Keratinocyte (primary cell): ENCODE data around the gene PKD2. TPM values are rescaled to one million over a fixed set of nuclear protein-coding genes. Genes with fewer than 3 reads are reported as not detected.

Experiments
- DNase-seq: peaks from one replicate; pipeline ENCODE4 v3.0.0-alpha.2; 2011; ENCODE audit warnings: low read depth, missing footprints, low spot score
- FAIRE-seq: peaks from 2 replicates; lab custom pipeline; 2011; peaks lifted over from hg19 to GRCh38; lab: Jason Lieb, UNC
- H2AFZ ChIP-seq: 2 replicates; pipeline ENCODE4 v1.6.0; 2012; ENCODE audit warnings: low read length, control low read depth, inconsistent platforms; ENCODE audit not compliant: control insufficient read depth
- H3K27ac ChIP-seq: 2 replicates; pipeline ENCODE4 v1.5.1; 2011; ENCODE audit warnings: low read length; ENCODE audit not compliant: control insufficient read depth, insufficient read depth
- H3K27me3 ChIP-seq: 3 replicates; pipeline ENCODE4 v1.6.0; 2011; ENCODE audit warnings: low read length; ENCODE audit not compliant: control insufficient read depth, insufficient read depth; ENCODE audit errors: extremely low read depth
- H3K36me3 ChIP-seq, 2 experiments: 2 replicates in 1 of 2; 3 replicates in 1 of 2; pipeline ENCODE4 v1.5.1; 2011; ENCODE audit warnings: low read length in 2 of 2, mild to moderate bottlenecking in 1 of 2; ENCODE audit not compliant: control insufficient read depth in 2 of 2, insufficient read depth in 2 of 2; ENCODE audit errors: extremely low read depth in 1 of 2
- H3K4me1 ChIP-seq: 3 replicates; pipeline ENCODE4 v1.5.1; 2011; ENCODE audit warnings: low read length; ENCODE audit not compliant: control insufficient read depth, insufficient read depth; ENCODE audit errors: extremely low read depth
- H3K4me2 ChIP-seq: 3 replicates; pipeline ENCODE4 v1.6.0; 2011; ENCODE audit warnings: low read depth, low read length; ENCODE audit not compliant: control insufficient read depth, insufficient read depth; ENCODE audit errors: extremely low read depth
- H3K4me3 ChIP-seq, 3 experiments: fragments of 200-600 bp in 1 of 3; sonication (generic) in 1 of 3; 2 replicates in 2 of 3; 3 replicates in 1 of 3; pipeline ENCODE4 v1.5.1; 2011 to 2016; ENCODE audit warnings: low read length in 3 of 3, mild to moderate bottlenecking in 3 of 3, control low read depth in 2 of 3, inconsistent platforms in 1 of 3, low read depth in 1 of 3, mixed read lengths in 1 of 3, mixed run types in 1 of 3, moderate library complexity in 1 of 3; ENCODE audit not compliant: control insufficient read depth in 2 of 3, insufficient read depth in 2 of 3; ENCODE audit errors: extremely low read depth in 1 of 3
- H3K79me2 ChIP-seq: 2 replicates; pipeline ENCODE4 v1.6.0; 2012; ENCODE audit warnings: low read length; ENCODE audit not compliant: control insufficient read depth, insufficient read depth
- H3K9ac ChIP-seq: 3 replicates; pipeline ENCODE4 v1.6.0; 2011; ENCODE audit warnings: low read length; ENCODE audit not compliant: control insufficient read depth, insufficient read depth; ENCODE audit errors: extremely low read depth
- H3K9me1 ChIP-seq: 3 replicates; pipeline ENCODE4 v1.6.0; 2011; ENCODE audit warnings: low read length; ENCODE audit not compliant: control insufficient read depth, insufficient read depth; ENCODE audit errors: extremely low read depth
- H3K9me3 ChIP-seq: 2 replicates; pipeline ENCODE4 v1.5.1; 2012; ENCODE audit warnings: low read depth, low read length; ENCODE audit not compliant: control insufficient read depth
- H4K20me1 ChIP-seq: 3 replicates; pipeline ENCODE4 v1.6.0; 2011; ENCODE audit warnings: low read length; ENCODE audit not compliant: control insufficient read depth, insufficient read depth; ENCODE audit errors: extremely low read depth
- CTCF ChIP-seq, 3 experiments: IDR thresholded peaks in 1 of 3; conservative IDR thresholded peaks in 1 of 3; optimal IDR thresholded peaks in 1 of 3; 2 replicates in 2 of 3; 3 replicates in 1 of 3; pipeline versions ENCODE3 to v1.5.1; 2011; ENCODE audit warnings: low read length in 3 of 3, mild to moderate bottlenecking in 3 of 3, moderate library complexity in 2 of 3, control low read depth in 1 of 3, inconsistent platforms in 1 of 3; ENCODE audit not compliant: insufficient read depth in 2 of 3; ENCODE audit errors: extremely low read depth in 1 of 3
- EZH2 ChIP-seq: IDR thresholded peaks from one replicate; pipeline ENCODE4 v1.6.1; 2012; ENCODE audit warnings: inconsistent platforms, mild to moderate bottlenecking, low read length, moderate library complexity
- dilution Hi-C: fragments of 300-500 bp; cut with MboI; formaldehyde crosslinking; loops from one replicate; pipeline ENCODE4 v1.7.0; 2020; ENCODE audit warnings: low sequenced_read_pairs; ENCODE audit not compliant: extremely low pct_ligation_motif_present
- polyA plus RNA-seq, 5 experiments: library from polyadenylated mRNA; depleted of rRNA in 3 of 5; stranded (reverse) in 3 of 5; stranded (forward) in 1 of 5; unstranded in 1 of 5; fragments of >200 nt; gene quantifications; 1 replicate in 1 of 5; 2 replicates in 3 of 5; 3 replicates in 1 of 5; pipeline versions ENCODE4 v1.2.1 to v1.2.3, GENCODE V29; 2011 to 2012; ENCODE audit warnings: missing spikeins in 2 of 5, low read depth in 1 of 5, low replicate concordance in 1 of 5

PKD2 gene
- polyA plus RNA-seq, 1 donor (not counting 4 experiments of a cell fraction or from before 2014, with no cell fraction given), result 21.5 TPM

GRCh38 chr4:88109123-88109881, 101.9 kb downstream of the PKD2 start:
- no peak for FAIRE-seq
- Histone ChIP-seq H3K27ac (no peak overlapping the region), H3K4me2 (no peak overlapping the region), H3K9ac (no peak overlapping the region), H3K79me2 (no peaks in the 10 kb centered on the region), H3K4me1 (peaks cover 28% of the 10 kb centered on the region), H3K4me3 (no peak overlapping the region), H3K36me3 (no peaks in the 10 kb centered on the region), H3K9me3 (no peaks in the 10 kb centered on the region), H3K9me1 (no peaks in the 10 kb centered on the region), H2AFZ (no peak overlapping the region), H4K20me1 (no peaks in the 10 kb centered on the region), H3K27me3 (no peaks in the 10 kb centered on the region)
- no peak for TF ChIP-seq EZH2
- TF ChIP-seq CTCF (optimal IDR thresholded peaks at IDR 0.05 in 1 of 3, IDR thresholded peaks at IDR 0.05 in 1 of 3, conservative IDR thresholded peaks at IDR 0.05 in 1 of 3; ENCODE audit: extremely low read depth in 1 of 3, insufficient read depth in 2 of 3, low read length in 3 of 3), result no peak
- DNase-seq, result no peak
- dilution Hi-C loops, result no loop called here

GRCh38 chr4:88110826-88111225, 103.4 kb downstream of the PKD2 start:
- dilution Hi-C loops, result no loop called here
- DNase-seq (no peak), FAIRE-seq (no peak)
- Histone ChIP-seq H3K4me3 (no peak overlapping the region), H3K9ac (no peak overlapping the region), H3K79me2 (no peaks in the 10 kb centered on the region), H3K9me1 (no peaks in the 10 kb centered on the region), H4K20me1 (no peaks in the 10 kb centered on the region), H2AFZ (no peak overlapping the region), H3K36me3 (no peaks in the 10 kb centered on the region), H3K27me3 (no peaks in the 10 kb centered on the region), H3K4me1 (peaks cover 15% of the 10 kb centered on the region), H3K9me3 (no peaks in the 10 kb centered on the region), H3K27ac (no peak overlapping the region), H3K4me2 (no peak overlapping the region)
- TF ChIP-seq EZH2 (no peak), CTCF (optimal IDR thresholded peaks at IDR 0.05 in 1 of 3, IDR thresholded peaks at IDR 0.05 in 1 of 3, conservative IDR thresholded peaks at IDR 0.05 in 1 of 3; ENCODE audit: extremely low read depth in 1 of 3, insufficient read depth in 2 of 3, low read length in 3 of 3) (no peak)
